ENCODE data around the gene PMEPA1.
A peak's percentile ranks its signal among the peaks of the same experiment; 100 is the strongest.

Gene PMEPA1

DNA sequence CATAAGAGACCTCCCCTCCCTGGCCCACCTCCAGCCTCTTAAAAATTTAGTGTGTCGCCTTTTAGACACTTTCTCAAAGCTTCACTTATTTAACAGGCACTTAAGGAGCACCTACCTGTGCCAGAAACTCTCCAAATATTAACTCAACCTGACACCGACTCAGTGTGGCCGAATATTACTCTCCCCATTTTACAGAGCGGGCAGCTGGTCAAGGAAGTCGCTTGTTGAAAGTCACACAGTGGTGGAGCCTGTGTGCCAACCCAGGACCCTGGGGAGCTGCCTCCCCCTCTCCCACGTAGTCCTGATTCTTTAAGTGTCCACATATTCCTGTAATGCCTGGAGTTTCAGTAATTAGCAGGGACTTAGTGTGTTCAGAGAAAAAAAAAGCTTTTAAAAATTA lies 1.0 kb upstream of the PMEPA1 start:
- Mint-ChIP-seq H3K4me3 (peak overlapping the region; percentile 88), H3K4me1 (peaks cover 63% of the 10 kb centered on the region)

DNA sequence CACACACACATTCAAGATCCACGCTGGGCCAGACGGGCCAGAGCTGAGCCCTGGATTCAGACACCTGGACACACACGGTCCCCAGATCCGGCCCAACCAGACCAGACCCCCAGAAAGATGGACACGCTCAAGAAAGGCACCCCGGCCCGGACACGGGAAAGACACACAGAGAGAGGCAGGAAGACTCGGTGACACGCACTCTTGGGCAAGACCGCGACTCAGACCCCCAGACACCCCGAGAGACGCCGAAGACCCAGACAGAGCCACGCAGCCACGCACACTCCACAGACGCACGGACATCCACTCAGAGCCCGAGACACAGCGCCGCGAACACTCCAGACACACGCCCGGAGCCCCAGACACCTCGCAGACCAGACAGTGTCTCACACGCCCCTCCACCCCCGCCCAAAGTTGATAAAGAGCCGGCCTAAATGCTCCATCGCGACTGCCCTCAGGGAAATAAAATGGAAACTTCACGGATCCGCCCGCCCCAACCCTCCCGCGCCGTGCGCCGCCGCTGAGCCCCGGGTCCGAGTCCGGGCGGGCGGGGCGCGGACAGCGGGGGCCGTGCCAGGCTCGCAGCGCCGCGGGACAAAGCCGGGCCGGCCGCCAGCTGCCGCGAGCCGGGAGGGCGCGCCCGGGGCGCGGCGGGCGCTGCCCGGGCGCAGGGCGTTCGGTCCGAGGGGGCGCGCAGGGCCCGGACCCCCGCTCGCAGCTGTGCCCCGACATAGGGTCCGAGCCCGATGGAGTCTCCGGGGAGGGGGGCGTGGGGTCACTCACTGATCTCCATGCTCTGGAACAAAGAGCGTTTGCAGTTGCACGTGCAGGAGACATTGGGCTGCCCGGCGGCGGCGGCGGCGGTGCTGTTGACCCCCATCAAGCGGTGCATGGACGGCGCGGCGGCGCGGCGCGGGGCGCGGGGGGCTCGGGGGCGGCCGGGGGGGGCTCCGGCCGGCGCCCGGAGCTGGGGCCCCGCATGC lies 831 bp downstream of the PMEPA1 start:
- H3K9me3 Mint-ChIP-seq: no peaks in the 10 kb centered on the region
- peaks cover 79% of the 10 kb centered on the region for H3K4me1 Mint-ChIP-seq
- peak; percentile 54 for DNase-seq
- H3K27me3 Mint-ChIP-seq (ENCODE audit: low read depth, poor library complexity): peaks cover 46% of the 10 kb centered on the region
- H3K36me3 Mint-ChIP-seq (ENCODE audit: low read depth): no peaks in the 10 kb centered on the region
- TF ChIP-seq, protein P1, sequence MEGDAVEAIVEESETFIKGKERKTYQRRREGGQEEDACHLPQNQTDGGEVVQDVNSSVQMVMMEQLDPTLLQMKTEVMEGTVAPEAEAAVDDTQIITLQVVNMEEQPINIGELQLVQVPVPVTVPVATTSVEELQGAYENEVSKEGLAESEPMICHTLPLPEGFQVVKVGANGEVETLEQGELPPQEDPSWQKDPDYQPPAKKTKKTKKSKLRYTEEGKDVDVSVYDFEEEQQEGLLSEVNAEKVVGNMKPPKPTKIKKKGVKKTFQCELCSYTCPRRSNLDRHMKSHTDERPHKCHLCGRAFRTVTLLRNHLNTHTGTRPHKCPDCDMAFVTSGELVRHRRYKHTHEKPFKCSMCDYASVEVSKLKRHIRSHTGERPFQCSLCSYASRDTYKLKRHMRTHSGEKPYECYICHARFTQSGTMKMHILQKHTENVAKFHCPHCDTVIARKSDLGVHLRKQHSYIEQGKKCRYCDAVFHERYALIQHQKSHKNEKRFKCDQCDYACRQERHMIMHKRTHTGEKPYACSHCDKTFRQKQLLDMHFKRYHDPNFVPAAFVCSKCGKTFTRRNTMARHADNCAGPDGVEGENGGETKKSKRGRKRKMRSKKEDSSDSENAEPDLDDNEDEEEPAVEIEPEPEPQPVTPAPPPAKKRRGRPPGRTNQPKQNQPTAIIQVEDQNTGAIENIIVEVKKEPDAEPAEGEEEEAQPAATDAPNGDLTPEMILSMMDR (IDR thresholded peaks at IDR 0.05): no peak
- H3K27ac Mint-ChIP-seq: peak overlapping the region; percentile 64
- peak overlapping the region; percentile 92 for H3K4me3 Mint-ChIP-seq

More for the DNA sequence above, 1.0 kb upstream of the PMEPA1 start:
- Mint-ChIP-seq H3K36me3 (ENCODE audit: low read depth) (no peaks in the 10 kb centered on the region), H3K27ac (no peak overlapping the region), H3K9me3 (no peaks in the 10 kb centered on the region), H3K27me3 (ENCODE audit: low read depth, poor library complexity) (peaks cover 37% of the 10 kb centered on the region)
- TF ChIP-seq, protein P1 (IDR thresholded peaks at IDR 0.05): no peak
- DNase-seq: no peak

DNA sequence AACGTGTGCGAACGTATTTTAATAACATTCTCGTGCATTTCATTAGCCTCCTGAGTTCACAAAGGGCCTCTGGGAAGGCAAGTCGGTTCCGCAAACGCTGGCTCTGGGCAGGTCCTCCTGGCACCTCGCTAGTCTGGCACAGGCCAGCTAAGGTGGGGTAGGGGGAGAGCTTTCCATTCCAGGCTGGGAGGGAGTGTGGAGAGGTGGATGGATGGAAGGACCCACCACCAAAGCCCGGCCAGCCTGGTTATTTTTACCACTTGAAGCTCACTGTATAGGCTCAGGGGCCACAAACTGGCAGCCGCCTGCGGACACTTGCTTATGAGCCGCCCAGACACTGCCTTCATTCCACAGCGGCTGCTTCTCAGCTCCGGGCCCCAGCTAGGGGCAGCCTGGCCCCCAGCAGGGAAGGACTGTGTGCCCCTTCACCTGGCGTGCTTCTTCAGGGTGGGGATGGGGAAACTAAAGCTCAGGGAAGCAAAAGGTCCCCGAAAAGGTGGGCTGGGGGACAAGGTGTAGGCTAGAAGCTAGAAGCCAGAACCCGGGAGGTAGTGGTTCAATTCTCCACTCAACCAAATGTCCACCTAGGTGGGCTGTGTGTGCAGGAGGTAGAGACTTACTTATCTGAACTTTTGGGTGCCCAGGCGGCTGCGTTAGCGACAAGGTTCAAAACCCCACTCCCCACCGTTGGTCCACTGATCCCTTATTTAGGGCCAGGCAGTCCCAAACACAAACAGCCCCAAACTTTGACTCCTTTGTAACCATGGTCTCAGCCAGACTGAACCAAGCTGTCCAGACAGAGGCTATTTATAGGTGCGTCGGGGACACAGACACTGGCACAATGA lies 1.7 kb downstream of the PMEPA1 start:
- Mint-ChIP-seq H3K4me3 (peak overlapping the region; percentile 92), H3K36me3 (ENCODE audit: low read depth) (no peaks in the 10 kb centered on the region), H3K4me1 (peaks cover 73% of the 10 kb centered on the region), H3K27ac (peak overlapping the region; percentile 64), H3K9me3 (no peaks in the 10 kb centered on the region), H3K27me3 (ENCODE audit: low read depth, poor library complexity) (peaks cover 46% of the 10 kb centered on the region)
- DNase-seq: no peak
- TF ChIP-seq, protein P1 (IDR thresholded peaks at IDR 0.05): no peak

DNA sequence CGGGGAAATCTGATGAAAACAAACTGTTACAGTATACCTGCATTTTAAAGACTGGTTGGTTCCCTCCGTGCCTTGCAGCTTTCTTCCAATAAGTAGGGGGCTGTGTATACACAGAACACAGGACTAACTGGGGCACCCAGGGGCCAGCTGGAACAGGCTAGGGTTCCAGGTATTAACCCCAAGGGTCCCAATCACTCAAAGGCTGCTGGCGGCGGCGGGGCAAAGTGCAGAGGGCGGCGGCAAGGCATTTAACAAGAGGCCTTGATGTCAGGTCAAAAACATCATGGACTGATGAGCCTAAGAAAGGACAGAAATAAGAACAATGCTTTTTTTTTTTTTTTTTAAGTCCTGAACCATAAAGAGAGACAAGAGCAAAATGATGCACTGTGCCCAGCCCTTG lies 2.5 kb downstream of the PMEPA1 start:
- H3K9me3 Mint-ChIP-seq: no peaks in the 10 kb centered on the region
- DNase-seq: no peak
- peaks cover 70% of the 10 kb centered on the region for H3K4me1 Mint-ChIP-seq
- no peaks in the 10 kb centered on the region for H3K36me3 Mint-ChIP-seq (ENCODE audit: low read depth)
- H3K27ac Mint-ChIP-seq: no peak overlapping the region
- TF ChIP-seq, protein P1 (IDR thresholded peaks at IDR 0.05): no peak
- peaks cover 44% of the 10 kb centered on the region for H3K27me3 Mint-ChIP-seq (ENCODE audit: low read depth, poor library complexity)
- peak overlapping the region; percentile 92 for H3K4me3 Mint-ChIP-seq

DNA sequence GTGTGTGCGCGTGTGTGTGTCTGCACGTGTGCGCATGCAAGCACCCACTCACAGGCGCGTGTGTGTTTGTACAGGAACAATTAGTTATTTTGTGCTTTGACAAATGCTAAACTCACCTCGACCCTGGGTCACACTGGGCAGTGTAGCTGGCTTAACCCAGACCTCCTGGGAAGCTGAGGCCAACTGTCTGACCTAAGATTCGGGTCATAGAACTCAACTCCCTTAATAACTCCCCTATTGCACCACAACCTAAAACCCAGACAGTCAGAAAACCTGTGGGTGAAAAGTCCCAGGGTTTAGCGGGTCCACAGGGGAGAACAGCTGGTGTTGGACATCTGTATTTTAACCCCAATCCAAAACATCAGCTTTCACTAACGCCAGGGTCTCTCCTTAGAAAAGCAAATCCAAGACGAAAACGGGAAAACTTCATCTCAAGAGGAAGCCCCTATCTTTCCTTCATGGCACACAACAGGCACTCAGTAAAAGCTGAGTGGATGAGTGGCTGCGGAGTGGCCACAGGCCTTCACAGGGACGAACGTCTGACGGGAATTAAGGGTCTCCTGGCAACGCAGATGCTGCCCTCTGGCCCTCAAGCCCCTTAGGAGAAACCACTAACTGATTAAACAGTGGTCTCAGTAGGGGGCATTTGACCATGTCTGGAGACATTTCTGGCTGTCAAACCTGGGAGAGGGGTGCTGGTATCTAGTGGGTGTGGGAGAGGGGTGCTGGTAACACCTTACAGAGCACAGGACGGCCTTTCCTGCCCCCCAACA lies 4.5 kb downstream of the PMEPA1 start:
- no peak overlapping the region for H3K27ac Mint-ChIP-seq
- H3K27me3 Mint-ChIP-seq (ENCODE audit: low read depth, poor library complexity): peaks cover 41% of the 10 kb centered on the region
- H3K36me3 Mint-ChIP-seq (ENCODE audit: low read depth): no peaks in the 10 kb centered on the region
- no peak for DNase-seq
- H3K4me3 Mint-ChIP-seq: peak overlapping the region; percentile 28
- TF ChIP-seq, protein P1 (IDR thresholded peaks at IDR 0.05): no peak
- no peaks in the 10 kb centered on the region for H3K9me3 Mint-ChIP-seq
- H3K4me1 Mint-ChIP-seq: peaks cover 55% of the 10 kb centered on the region
